ENCODE measurements around the gene INPP4A. TPM values are rescaled to one million over a fixed set of nuclear protein-coding genes. Genes with fewer than 3 reads are reported as not detected.

The INPP4A gene
- total and polyA plus RNA-seq, 10 of the 15 experiments (the other 5 are each of a cell fraction or from before 2014, with no cell fraction given), result 4.7 to 62.3 (median 36.9) TPM

- no peak for TF ChIP-seq E2F8 (IDR thresholded peaks at IDR 0.05; ENCODE audit: low read depth, partially characterized antibody)
These were observed 93.8 kb downstream of the INPP4A start (continued) for GRCh38 chr2:98538280-98539041.

GRCh38 chr2:98539056-98539735, 94.5 kb downstream of the INPP4A start:
- CTCF ChIA-PET, result interaction anchor here (0.7 kb wide), 1 partner anchor 127 kb away, joined by 3 read pairs; no protein-coding TSS in a partner anchor
- POLR2A ChIA-PET, result no interaction called here
- ATAC-seq, result no peak
- Histone ChIP-seq H3K27ac (ENCODE audit: control insufficient read depth, insufficient read depth) (no peak overlapping the region), H3K27me3 (replicated peaks in 1 of 2; ENCODE audit: control insufficient read depth in 2 of 2, insufficient read depth in 2 of 2, low read length in 1 of 2) (no peaks in the 10 kb centered on the region), H3K9ac (ENCODE audit: control insufficient read depth, insufficient read depth, low read length) (no peak overlapping the region), H2AFZ (ENCODE audit: control insufficient read depth, low read depth, low read length) (no peak overlapping the region), H3K36me3 (ENCODE audit: control insufficient read depth in 2 of 2, insufficient read depth in 2 of 2, low read length in 1 of 2) (peaks cover 39 to 42% of the 10 kb centered on the region in 2 experiments), H3K4me3 (no peak overlapping the region), H3K9me3 (replicated peaks; ENCODE audit: control insufficient read depth, insufficient read depth, low read length) (no peaks in the 10 kb centered on the region), H4K20me1 (ENCODE audit: control insufficient read depth, insufficient read depth) (0 out of 2 replicates have a peak, but pooled peaks cover 2% of the 10 kb centered on the region), H3K79me2 (ENCODE audit: control insufficient read depth, insufficient read depth, low read length) (no peaks in the 10 kb centered on the region), H3K4me2 (ENCODE audit: control insufficient read depth, insufficient read depth) (no peak overlapping the region), H3K4me1 (ENCODE audit: control insufficient read depth, insufficient read depth, low read length) (peaks cover 7% of the 10 kb centered on the region)
- in situ Hi-C loops (cut with MboI), result no loop called here
- BruUV-seq (replicated peaks), result no TSS peak
- FAIRE-seq, result no peak
- no peak for DNase-seq (ENCODE audit: low read depth, low spot score)
- intact Hi-C loops (cut with micrococcal nuclease; ENCODE audit: unreplicated experiment), result no loop called here
- 86% methylated on average over 13 of the region's 13 CpGs for WGBS (ENCODE audit: insufficient coverage, insufficient replicate concordance, low lambda C conversion rate, missing lambda C conversion rate)
- SMC1A ChIA-PET (ENCODE audit: uncharacterized antibody, unreplicated experiment), result interaction anchor here (1.2 to 1.5 kb wide), 3 partner anchors 12 to 23 kb away, joined by 3 read pairs; no protein-coding TSS in a partner anchor
- RAD21 ChIA-PET (ENCODE audit: unreplicated experiment), result no interaction called here
- no peak for TF ChIP-seq MLLT1 (IDR thresholded peaks at IDR 0.05)
- TF ChIP-seq MXI1 (IDR thresholded peaks at IDR 0.05; ENCODE audit: low read depth, low read length), result no peak
- TF ChIP-seq CUX1 (IDR thresholded peaks at IDR 0.05; ENCODE audit: insufficient replicate concordance, low read depth, low read length), result no peak
- TF ChIP-seq RCOR1 (conservative IDR thresholded peaks at IDR 0.05; ENCODE audit: low read depth, low read length), result no peak
- TF ChIP-seq CBX5 (IDR thresholded peaks at IDR 0.05; ENCODE audit: low read depth), result no peak
- TF ChIP-seq RFX5 (IDR thresholded peaks at IDR 0.05; ENCODE audit: low read depth, low read length), result no peak
- TF ChIP-seq NBN (IDR thresholded peaks at IDR 0.05), result no peak
- TF ChIP-seq TCF7 (IDR thresholded peaks at IDR 0.05; ENCODE audit: borderline replicate concordance), result no peak
- TF ChIP-seq BRCA1 (IDR thresholded peaks at IDR 0.05; ENCODE audit: low read depth, low read length), result no peak
- TF ChIP-seq IRF4 (IDR thresholded peaks at IDR 0.05; ENCODE audit: low read depth, low read length), result no peak
- TF ChIP-seq ZNF384 (IDR thresholded peaks at IDR 0.05; ENCODE audit: borderline replicate concordance, low read depth, low read length), result no peak

Data from GM12878 (cell line).